B cell (primary cell): ENCODE results near the gene LAMC2.

ENCODE experiments used
- CTCF ChIP-seq: fragments of 200-600 bp; IDR thresholded peaks from one replicate; pipeline ENCODE4 v1.8.0; 2022; ENCODE audit warnings: antibody characterized with exemption, mild to moderate bottlenecking
- EZH2 ChIP-seq: IDR thresholded peaks from 2 replicates; pipeline ENCODE4 v1.6.1; 2012; ENCODE audit warnings: borderline replicate concordance, low read depth, mild to moderate bottlenecking, moderate library complexity, low read length; ENCODE audit not compliant: insufficient read depth, poor library complexity, severe bottlenecking

DNA sequence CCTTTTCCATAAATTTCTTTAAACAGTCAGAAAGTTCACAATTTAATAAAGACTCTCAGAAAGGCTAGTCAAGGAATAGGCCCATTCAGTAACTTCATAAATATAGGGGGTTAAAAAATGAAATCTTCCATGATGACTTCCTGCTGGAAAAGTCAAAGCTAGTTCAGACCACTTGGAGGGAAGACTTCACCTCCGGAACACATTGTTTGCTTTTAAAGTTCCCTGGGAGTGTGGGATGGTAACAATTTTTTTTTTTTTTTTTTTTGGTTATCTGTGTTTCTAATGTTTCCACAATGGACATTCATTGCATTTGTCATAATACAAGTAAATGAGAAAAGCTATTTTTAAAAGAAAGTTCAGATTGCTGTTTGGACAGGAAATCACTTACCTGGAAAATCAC is 18.4 kb upstream of the LAMC2 start:
- TF ChIP-seq CTCF (no peak), EZH2 (no peak)
